HEK293T (cell line): ENCODE results near the gene GUCY1A2.

ENCODE experiments used
- BHLHE40 ChIP-seq: fragments of 450-650 bp; IDR thresholded peaks from 2 replicates; pipeline ENCODE4 v1.6.1; 2016; ENCODE audit warnings: mild to moderate bottlenecking, moderate library complexity, borderline replicate concordance
- CTBP1 ChIP-seq: fragments of 450-650 bp; IDR thresholded peaks from 2 replicates; pipeline ENCODE4 v1.6.1; 2016; ENCODE audit warnings: borderline replicate concordance
- ELF4 ChIP-seq: fragments of 450-650 bp; IDR thresholded peaks from 2 replicates; pipeline ENCODE4 v1.6.1; 2017; ENCODE audit warnings: antibody characterized with exemption
- FOXA1 ChIP-seq: fragments of 450-650 bp; IDR thresholded peaks from 2 replicates; pipeline ENCODE4 v1.6.1; 2016; ENCODE audit warnings: mild to moderate bottlenecking
- FOXK2 ChIP-seq: fragments of 450-650 bp; IDR thresholded peaks from 2 replicates; pipeline ENCODE4 v1.6.1; 2016; ENCODE audit warnings: mild to moderate bottlenecking
- FOXM1 ChIP-seq: fragments of 450-650 bp; IDR thresholded peaks from 2 replicates; pipeline ENCODE4 v1.6.1; 2017; ENCODE audit warnings: mild to moderate bottlenecking, borderline replicate concordance
- HDGF ChIP-seq: fragments of 450-650 bp; IDR thresholded peaks from 2 replicates; pipeline ENCODE4 v1.6.1; 2017; ENCODE audit warnings: antibody characterized with exemption, borderline replicate concordance
- LEF1 ChIP-seq: fragments of 450-650 bp; IDR thresholded peaks from 2 replicates; pipeline ENCODE4 v1.6.1; 2017; ENCODE audit warnings: mild to moderate bottlenecking, borderline replicate concordance
- NFRKB ChIP-seq: fragments of 450-650 bp; IDR thresholded peaks from 2 replicates; pipeline ENCODE4 v1.6.1; 2016; ENCODE audit warnings: mild to moderate bottlenecking, moderate library complexity
- PKNOX1 ChIP-seq: fragments of 450-650 bp; IDR thresholded peaks from 2 replicates; pipeline ENCODE4 v1.6.1; 2016
- SP1 ChIP-seq: fragments of 450-650 bp; IDR thresholded peaks from 2 replicates; pipeline ENCODE4 v1.6.1; 2017
- SUZ12 ChIP-seq: fragments of 450-650 bp; IDR thresholded peaks from 2 replicates; pipeline ENCODE4 v1.6.1; 2016; ENCODE audit warnings: mild to moderate bottlenecking
- TARDBP ChIP-seq: fragments of 450-650 bp; IDR thresholded peaks from 2 replicates; pipeline ENCODE4 v1.6.1; 2016
- ZNF384 ChIP-seq: fragments of 450-650 bp; IDR thresholded peaks from 2 replicates; pipeline ENCODE4 v1.6.1; 2016

GRCh38 chr11:106875013-106875412 is 143.3 kb downstream of the GUCY1A2 start:
- no peak for TF ChIP-seq HDGF
- no peak for TF ChIP-seq SUZ12
- TF ChIP-seq FOXA1, result no peak
- no peak for TF ChIP-seq CTBP1
- TF ChIP-seq SP1, result no peak
- no peak for TF ChIP-seq ELF4
- no peak for TF ChIP-seq LEF1
- TF ChIP-seq PKNOX1, result no peak
- TF ChIP-seq FOXK2, result no peak
- TF ChIP-seq NFRKB, result no peak
- no peak for TF ChIP-seq BHLHE40
- no peak for TF ChIP-seq TARDBP
- TF ChIP-seq ZNF384, result no peak
- no peak for TF ChIP-seq FOXM1
